Osteocyte (in vitro differentiated cells): ENCODE results near the gene OGN. TPM values are rescaled to one million over a fixed set of nuclear protein-coding genes. Genes with fewer than 3 reads are reported as not detected.

Source experiments
- DNase-seq: peaks from one replicate; pipeline ENCODE4 v3.0.0; 2021; ENCODE audit warnings: mixed read lengths; ENCODE audit not compliant: unreplicated experiment; ENCODE audit errors: extremely low spot score
- H3K27ac Mint-ChIP-seq: one replicate; pipeline ENCODE4 v1.8.0; 2021; ENCODE audit warnings: mild to moderate bottlenecking, mixed read lengths; ENCODE audit not compliant: unreplicated experiment
- H3K27me3 Mint-ChIP-seq: one replicate; pipeline ENCODE4 v1.8.0; 2021; ENCODE audit warnings: mixed read lengths; ENCODE audit not compliant: unreplicated experiment
- H3K36me3 Mint-ChIP-seq: one replicate; pipeline ENCODE4 v1.8.0; 2021; ENCODE audit warnings: mixed read lengths; ENCODE audit not compliant: unreplicated experiment
- H3K4me1 Mint-ChIP-seq: one replicate; pipeline ENCODE4 v1.8.0; 2021; ENCODE audit warnings: mixed read lengths; ENCODE audit not compliant: unreplicated experiment
- H3K4me3 Mint-ChIP-seq: one replicate; pipeline ENCODE4 v1.8.0; 2021; ENCODE audit warnings: mild to moderate bottlenecking, moderate library complexity, mixed read lengths; ENCODE audit not compliant: unreplicated experiment
- H3K9me3 Mint-ChIP-seq: one replicate; pipeline ENCODE4 v1.8.0; 2021; ENCODE audit warnings: mixed read lengths; ENCODE audit not compliant: unreplicated experiment
- total RNA-seq: library from RNA; stranded (reverse); gene quantifications from 2 replicates; pipeline ENCODE4 v1.2.1, GENCODE V29; 2021
- TF ChIP-seq, protein P1 (sequence below): fragments of 200-600 bp; sonication (generic); IDR thresholded peaks from 2 replicates; pipeline ENCODE4 v1.5.0; 2021; ENCODE audit warnings: antibody characterized with exemption, mild to moderate bottlenecking, moderate library complexity

OGN gene
- total RNA-seq, 1 donor from 2014 or later, result 5.5 TPM

GRCh38 chr9:92385001-92385400, 19.4 kb downstream of the OGN start:
- peak overlapping the region; percentile 71 for H3K27ac Mint-ChIP-seq
- H3K36me3 Mint-ChIP-seq, result peaks cover 13% of the 10 kb centered on the region
- H3K4me3 Mint-ChIP-seq, result no peak overlapping the region
- peaks cover 36% of the 10 kb centered on the region for H3K4me1 Mint-ChIP-seq
- no peak for DNase-seq
- TF ChIP-seq, protein P1, sequence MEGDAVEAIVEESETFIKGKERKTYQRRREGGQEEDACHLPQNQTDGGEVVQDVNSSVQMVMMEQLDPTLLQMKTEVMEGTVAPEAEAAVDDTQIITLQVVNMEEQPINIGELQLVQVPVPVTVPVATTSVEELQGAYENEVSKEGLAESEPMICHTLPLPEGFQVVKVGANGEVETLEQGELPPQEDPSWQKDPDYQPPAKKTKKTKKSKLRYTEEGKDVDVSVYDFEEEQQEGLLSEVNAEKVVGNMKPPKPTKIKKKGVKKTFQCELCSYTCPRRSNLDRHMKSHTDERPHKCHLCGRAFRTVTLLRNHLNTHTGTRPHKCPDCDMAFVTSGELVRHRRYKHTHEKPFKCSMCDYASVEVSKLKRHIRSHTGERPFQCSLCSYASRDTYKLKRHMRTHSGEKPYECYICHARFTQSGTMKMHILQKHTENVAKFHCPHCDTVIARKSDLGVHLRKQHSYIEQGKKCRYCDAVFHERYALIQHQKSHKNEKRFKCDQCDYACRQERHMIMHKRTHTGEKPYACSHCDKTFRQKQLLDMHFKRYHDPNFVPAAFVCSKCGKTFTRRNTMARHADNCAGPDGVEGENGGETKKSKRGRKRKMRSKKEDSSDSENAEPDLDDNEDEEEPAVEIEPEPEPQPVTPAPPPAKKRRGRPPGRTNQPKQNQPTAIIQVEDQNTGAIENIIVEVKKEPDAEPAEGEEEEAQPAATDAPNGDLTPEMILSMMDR, result no peak
- H3K27me3 Mint-ChIP-seq, result no peaks in the 10 kb centered on the region
- H3K9me3 Mint-ChIP-seq, result no peaks in the 10 kb centered on the region

- H3K9me3 Mint-ChIP-seq, result no peaks in the 10 kb centered on the region
- H3K27me3 Mint-ChIP-seq, result no peaks in the 10 kb centered on the region
- peak overlapping the region; percentile 71 for H3K27ac Mint-ChIP-seq
- peaks cover 35% of the 10 kb centered on the region for H3K4me1 Mint-ChIP-seq
- DNase-seq, result no peak
- peak overlapping the region; percentile 55 for H3K4me3 Mint-ChIP-seq
- TF ChIP-seq, protein P1, result no peak
- peaks cover 13% of the 10 kb centered on the region for H3K36me3 Mint-ChIP-seq
Observed at GRCh38 chr9:92384375-92384774, 20.0 kb downstream of the OGN start.

DNA sequence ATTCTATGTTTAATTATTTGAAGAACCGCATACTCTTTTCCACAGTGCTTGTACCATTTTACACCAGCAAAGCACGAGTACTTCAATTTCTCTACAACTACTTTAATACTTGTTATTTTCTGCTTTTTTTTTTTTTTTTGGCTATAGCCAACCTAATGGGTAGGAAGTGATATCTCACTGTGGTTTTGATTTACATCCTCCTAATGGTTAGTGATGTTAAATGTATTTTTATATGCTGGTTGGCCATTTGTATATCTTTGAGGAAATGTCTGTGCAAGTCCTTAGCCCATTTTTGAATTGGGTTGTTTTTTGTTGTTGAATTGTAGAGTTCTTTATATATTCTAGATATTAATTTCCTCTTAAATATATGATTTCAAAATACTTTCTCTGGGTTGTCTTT, 22.6 kb downstream of the OGN start:
- Mint-ChIP-seq H3K27ac (no peak overlapping the region), H3K4me3 (no peak overlapping the region), H3K36me3 (peaks cover 10% of the 10 kb centered on the region), H3K4me1 (peaks cover 44% of the 10 kb centered on the region), H3K27me3 (no peaks in the 10 kb centered on the region), H3K9me3 (no peaks in the 10 kb centered on the region)
- TF ChIP-seq, protein P1, result no peak
- no peak for DNase-seq

DNA sequence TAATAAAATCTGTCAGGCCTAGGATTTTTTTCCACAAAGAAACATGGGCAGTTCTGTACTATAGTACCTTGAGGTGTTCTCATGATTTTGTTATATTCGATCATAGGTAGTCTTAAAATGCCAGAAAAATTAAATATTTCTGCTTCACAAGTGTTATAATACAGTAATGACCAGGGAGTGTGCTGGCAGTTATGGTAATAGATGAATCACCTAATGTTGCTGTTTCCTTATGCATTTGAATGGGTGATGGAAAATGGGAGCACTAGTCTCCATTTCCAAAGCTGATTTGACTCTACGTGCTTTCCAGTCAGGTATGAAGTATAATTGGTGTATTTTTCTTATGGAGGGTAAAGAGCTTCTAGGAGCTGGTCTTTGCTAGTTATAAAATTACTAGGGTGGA, 23.8 kb downstream of the OGN start:
- DNase-seq, result no peak
- Mint-ChIP-seq H3K27ac (no peak overlapping the region), H3K36me3 (peaks cover 15% of the 10 kb centered on the region), H3K9me3 (peaks cover 7% of the 10 kb centered on the region), H3K27me3 (no peaks in the 10 kb centered on the region), H3K4me3 (no peak overlapping the region), H3K4me1 (peaks cover 38% of the 10 kb centered on the region)
- TF ChIP-seq, protein P1, result no peak

- TF ChIP-seq, protein P1, result no peak
- Mint-ChIP-seq H3K36me3 (peaks cover 24% of the 10 kb centered on the region), H3K4me1 (peaks cover 30% of the 10 kb centered on the region), H3K27me3 (no peaks in the 10 kb centered on the region), H3K9me3 (peaks cover 17% of the 10 kb centered on the region), H3K4me3 (no peak overlapping the region), H3K27ac (peak overlapping the region; percentile 20)
- DNase-seq, result no peak
Observed at GRCh38 chr9:92378865-92379560, 25.4 kb downstream of the OGN start.
